Activated CD8-positive, alpha-beta memory T cell treated with anti-CD3 and anti-CD28 coated beads, Interleukin-2, amount 50 U/mL, for 1 hour (primary cell): Measurements from ENCODE around the gene AP1S2.
"Not testable (repeated sequence)": the region's sequence is repeated elsewhere in the genome, so short reads cannot be mapped to it uniquely, and the experiment has no call there.

ENCODE experiments used
- DNase-seq: peaks from one replicate; pipeline ENCODE4 v3.0.0-alpha.2; 2020; ENCODE audit errors: extremely low read depth

The AP1S2 gene

DNA sequence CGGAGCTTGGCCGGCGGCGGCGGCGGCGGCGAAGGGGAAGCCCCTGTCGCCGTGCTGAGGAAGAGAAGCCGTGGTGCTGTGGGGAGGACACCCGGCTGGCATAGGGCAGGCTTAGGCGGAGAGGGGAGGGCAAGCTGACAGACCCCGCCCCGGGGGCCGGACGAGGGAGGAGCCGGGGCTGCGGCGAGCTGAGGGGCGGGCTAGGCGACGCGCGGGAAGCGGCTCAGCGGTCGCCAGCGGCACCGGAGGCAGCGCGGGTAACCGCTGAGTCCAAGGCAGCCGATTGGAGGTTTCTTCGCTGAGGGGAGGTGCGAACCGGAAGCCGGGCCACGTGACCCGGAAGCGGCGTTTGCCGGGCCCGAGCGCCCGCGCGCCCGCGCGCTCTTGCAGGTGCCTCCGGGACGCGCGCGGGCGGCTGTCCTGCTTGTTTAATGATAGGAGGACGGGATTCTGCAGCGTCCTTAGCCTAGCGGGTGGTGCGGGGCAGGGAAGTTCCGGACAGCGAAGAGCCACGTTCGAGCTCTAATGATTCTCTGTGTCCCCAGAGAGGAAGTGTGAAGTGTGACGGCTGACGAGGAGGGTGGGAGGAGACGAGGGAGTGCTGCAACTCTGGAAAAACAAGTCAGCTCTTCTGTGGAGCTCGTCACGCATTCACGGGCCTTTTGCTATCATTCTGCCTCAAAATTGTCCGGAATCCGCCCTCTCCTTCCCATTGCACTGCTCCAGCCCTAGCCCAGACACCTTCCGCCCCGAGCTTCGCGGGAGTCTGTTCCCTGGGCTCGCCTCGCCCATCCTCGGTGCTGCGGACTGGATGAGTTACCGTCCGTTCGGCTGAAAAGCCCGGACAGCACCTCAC, at the start of gene AP1S2:
AP1S2 (minus strand) TSS at position 102 of the 856 bp plus-strand sequence. CDS start 2,289 bp downstream, outside the sequence.
- DNase-seq, result peak; percentile 86

GRCh38 chrX:15903186-15903681, 48.6 kb upstream of the AP1S2 start:
- DNase-seq, result no peak

DNA sequence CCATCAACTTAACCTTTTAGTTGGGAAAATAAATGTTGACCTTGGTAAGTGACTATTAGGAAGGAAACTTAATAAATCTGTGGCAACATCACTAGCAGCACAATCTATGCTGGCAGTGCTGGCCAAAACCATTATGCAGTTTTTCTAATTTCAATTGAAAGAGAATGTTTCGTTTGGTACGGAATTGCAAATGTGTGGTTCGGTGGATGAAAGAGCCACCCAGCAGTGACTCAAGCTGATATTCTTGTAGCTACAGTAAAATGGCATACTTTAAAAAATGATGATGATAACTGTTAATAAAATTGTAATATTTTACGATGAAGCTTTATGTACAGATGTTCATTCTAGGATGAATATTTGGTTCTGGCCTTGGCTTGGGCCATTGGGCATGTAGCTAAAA, 40.7 kb upstream of the AP1S2 start:
- DNase-seq, result no peak

- DNase-seq, result no peak
Observed at GRCh38 chrX:15894724-15895123, 40.1 kb upstream of the AP1S2 start.

DNA sequence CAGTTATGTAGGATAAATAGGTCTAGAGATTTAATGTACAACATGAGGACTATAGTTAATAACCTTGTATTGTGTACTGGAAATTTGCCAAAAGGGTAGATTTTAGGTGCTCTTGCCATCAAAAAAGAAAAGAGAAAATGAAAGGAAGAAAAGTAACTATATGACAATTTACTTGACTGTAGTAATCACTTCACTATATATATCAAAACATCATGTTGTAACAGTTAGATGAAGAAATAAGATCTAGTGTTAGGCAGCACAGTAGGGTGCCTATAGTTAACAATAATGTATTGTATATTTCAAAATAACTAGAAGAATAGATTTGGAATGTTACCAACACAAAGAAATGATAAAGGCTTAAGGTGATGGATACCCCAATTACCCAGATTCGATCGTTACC, 35.9 kb upstream of the AP1S2 start:
- DNase-seq, result no peak

GRCh38 chrX:15888062-15888461, 33.4 kb upstream of the AP1S2 start:
- no peak for DNase-seq

DNA sequence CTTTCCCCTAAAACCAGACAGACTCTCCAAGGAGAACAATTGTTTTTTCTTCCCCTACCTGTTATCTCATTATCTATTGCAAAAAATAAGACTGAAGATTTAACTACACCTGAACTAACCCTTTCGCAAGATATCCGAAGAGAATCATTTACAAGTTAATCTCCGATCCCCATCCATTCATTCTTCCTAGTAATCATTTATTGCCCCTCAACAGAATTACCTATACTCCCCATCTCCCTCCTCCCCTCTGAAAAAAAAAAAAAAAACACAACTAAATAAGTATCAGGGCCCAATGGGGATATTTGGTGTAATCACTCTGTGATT, 28.9 kb upstream of the AP1S2 start:
- no peak for DNase-seq

- no peak for DNase-seq
Observed at GRCh38 chrX:15882704-15883539, 28.3 kb upstream of the AP1S2 start.

DNA sequence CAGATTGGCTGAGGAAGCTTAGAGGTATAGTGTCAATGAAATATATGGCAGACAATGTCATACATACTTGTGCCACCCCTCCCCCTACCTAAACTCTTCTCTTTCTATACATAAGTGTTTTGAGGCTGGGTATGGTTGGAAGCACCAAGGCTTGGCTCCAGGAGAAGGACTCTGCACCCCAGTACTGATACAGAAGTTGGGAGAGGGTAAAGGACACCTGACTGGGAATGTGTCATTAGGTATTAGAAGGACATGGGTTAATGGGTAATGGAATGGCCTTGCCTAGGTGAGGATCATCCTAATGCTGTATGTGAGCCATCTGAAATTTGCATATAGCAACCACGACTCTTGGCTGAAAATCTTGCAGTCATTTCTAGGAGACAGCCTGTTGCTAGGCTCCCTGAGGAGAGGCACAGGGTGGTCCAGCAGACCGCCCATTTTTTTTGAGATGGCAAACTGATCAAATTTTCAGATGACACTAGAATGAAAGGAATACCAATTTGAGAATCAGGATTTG, 26.8 kb upstream of the AP1S2 start:
- DNase-seq, result no peak

DNA sequence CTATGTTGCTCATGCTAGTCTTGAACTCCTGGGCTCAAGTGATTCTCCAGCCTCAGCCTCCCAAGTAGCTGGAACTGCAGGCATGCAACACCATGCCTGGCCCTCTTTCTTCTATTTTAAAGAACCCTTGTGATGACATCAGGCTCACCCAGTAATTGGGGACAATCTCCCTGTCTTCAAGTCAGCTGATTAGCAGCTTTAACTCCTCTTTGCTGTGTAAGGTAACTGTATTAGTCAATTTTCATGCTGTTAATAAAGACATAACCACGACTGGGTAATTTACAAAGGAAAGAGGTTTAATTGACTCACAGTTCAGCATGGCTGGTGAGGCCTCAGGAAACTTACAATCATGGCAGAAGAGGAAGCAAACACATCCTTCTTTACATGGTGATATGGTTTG, 23.3 kb upstream of the AP1S2 start:
- not testable (repeated sequence) for DNase-seq

- DNase-seq, result no peak
Observed at GRCh38 chrX:15877380-15877779, 22.8 kb upstream of the AP1S2 start.

- no peak for DNase-seq
Observed at GRCh38 chrX:15874672-15875071, 20.1 kb upstream of the AP1S2 start.

DNA sequence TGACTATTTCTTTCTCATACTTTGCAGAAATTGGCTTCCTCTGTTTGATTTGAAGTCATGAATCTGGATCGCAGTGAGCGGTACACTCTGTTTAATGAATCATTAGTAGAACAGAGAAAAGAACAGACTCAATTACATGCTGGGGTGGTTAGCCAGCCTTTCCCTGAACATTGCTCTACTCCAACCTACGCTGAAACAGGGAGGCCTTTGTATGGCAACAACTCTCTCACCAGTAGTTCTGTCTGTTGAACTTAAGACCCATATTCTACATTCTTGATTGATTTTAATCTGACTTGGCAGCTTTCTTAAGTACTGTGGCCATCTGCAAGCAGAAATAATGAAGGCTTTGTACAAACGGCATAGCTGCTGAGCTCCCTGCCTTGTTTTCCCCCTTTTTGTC, 19.0 kb upstream of the AP1S2 start:
- DNase-seq, result no peak

- DNase-seq, result no peak
Observed at GRCh38 chrX:15870310-15870709, 15.7 kb upstream of the AP1S2 start.

- no peak for DNase-seq
Observed at GRCh38 chrX:15869695-15870094, 15.1 kb upstream of the AP1S2 start.

GRCh38 chrX:15866147-15866546, 11.5 kb upstream of the AP1S2 start:
- DNase-seq, result no peak

GRCh38 chrX:15864629-15865028, 10.0 kb upstream of the AP1S2 start:
- no peak for DNase-seq

- DNase-seq, result no peak
Observed at GRCh38 chrX:15864023-15864422, 9.4 kb upstream of the AP1S2 start.

DNA sequence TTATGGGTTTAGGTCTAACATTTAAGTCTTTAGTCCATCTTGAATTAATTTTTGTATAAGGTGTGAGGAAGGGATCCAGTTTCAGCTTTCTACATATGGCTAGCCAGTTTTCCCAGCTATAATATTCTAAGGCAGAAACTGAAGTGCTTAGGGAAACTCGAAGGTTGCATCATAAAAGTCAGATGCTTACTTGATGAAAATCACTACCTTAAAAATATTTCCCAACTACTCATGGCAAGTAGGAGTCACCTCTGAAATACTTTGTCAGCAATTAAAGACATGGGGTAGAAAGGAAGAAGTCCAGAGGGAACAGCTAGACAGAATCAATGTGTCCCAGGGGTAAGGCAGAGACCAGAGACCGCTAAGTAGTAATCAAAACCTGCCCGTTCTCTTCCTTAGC, 6.3 kb upstream of the AP1S2 start:
- DNase-seq, result no peak

DNA sequence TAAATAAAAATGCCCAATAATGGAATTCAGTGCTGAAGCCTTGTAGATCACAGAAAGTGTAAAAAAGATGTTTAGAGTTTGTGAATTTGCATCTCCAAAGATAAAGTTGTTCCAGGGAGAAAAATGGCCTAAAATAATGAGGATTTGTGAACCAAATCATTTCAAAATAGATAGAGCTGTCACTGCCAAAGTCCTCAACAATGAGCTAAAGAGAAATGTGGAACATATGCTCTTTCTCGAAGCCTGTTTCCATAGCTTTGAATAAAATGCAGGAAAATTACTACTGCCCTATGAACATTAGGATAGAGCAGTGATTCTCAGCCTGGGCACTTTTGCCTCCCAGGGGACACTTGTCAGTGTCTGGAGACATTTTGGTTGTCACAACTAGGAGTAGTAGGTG, 3.4 kb upstream of the AP1S2 start:
- no peak for DNase-seq

GRCh38 chrX:15856636-15857035, 2.0 kb upstream of the AP1S2 start:
- no peak for DNase-seq

GRCh38 chrX:15856222-15856587, 1.6 kb upstream of the AP1S2 start:
- DNase-seq, result no peak
